Liver (tissue), 3 donors: ENCODE results near the gene METTL21A.

ENCODE experiments used
- CTCF ChIP-seq: fragments of 150-350 bp; IDR thresholded peaks from 2 replicates; pipeline ENCODE4 v1.5.1; 2017; ENCODE audit warnings: improper control_type of control experiment, low read depth, low read length; ENCODE audit not compliant: missing input control
- GABPA ChIP-seq, 2 donors: IDR thresholded peaks in 1 of 2; conservative IDR thresholded peaks in 1 of 2; 2 replicates each; pipeline ENCODE4 v1.6.1; 2016; ENCODE audit warnings: antibody characterized with exemption in 2 of 2, mild to moderate bottlenecking in 1 of 2, moderate library complexity in 1 of 2
- JUND ChIP-seq, 2 donors: IDR thresholded peaks; 2 replicates each; pipeline ENCODE4 v1.6.1; 2016; ENCODE audit warnings: antibody characterized with exemption in 2 of 2
- MAX ChIP-seq: IDR thresholded peaks from 2 replicates; pipeline ENCODE4 v1.6.1; 2016; ENCODE audit warnings: antibody characterized with exemption
- RAD21 ChIP-seq, 2 donors: IDR thresholded peaks; 2 replicates each; pipeline ENCODE4 v1.6.1; 2016; ENCODE audit warnings: antibody characterized with exemption in 2 of 2, mild to moderate bottlenecking in 2 of 2
- SP1 ChIP-seq: IDR thresholded peaks from 2 replicates; pipeline ENCODE4 v1.6.1; 2018; ENCODE audit warnings: antibody characterized with exemption, mild to moderate bottlenecking
- TAF1 ChIP-seq: conservative IDR thresholded peaks from 2 replicates; pipeline ENCODE4 v1.6.1; 2016; ENCODE audit warnings: antibody characterized with exemption, mild to moderate bottlenecking
- YY1 ChIP-seq: IDR thresholded peaks from 2 replicates; pipeline ENCODE4 v1.6.1; 2016; ENCODE audit warnings: antibody characterized with exemption, mild to moderate bottlenecking
- TF ChIP-seq, protein P1 (sequence below): IDR thresholded peaks from 2 replicates; pipeline ENCODE4 v1.6.1; 2016; ENCODE audit warnings: antibody characterized with exemption, mild to moderate bottlenecking
- TF ChIP-seq, protein P2 (sequence below): IDR thresholded peaks from 2 replicates; pipeline ENCODE4 v1.6.1; 2016; ENCODE audit warnings: antibody characterized with exemption
- donor health status: healthy.
- donor health status: healthy.

GRCh38 chr2:207619764-207620203 is 5.4 kb downstream of the METTL21A start:
- TF ChIP-seq CTCF (no peak), YY1 (no peak), GABPA (IDR thresholded peaks at IDR 0.05 in 1 of 2, conservative IDR thresholded peaks at IDR 0.05 in 1 of 2) (no peak), SP1 (no peak), JUND (IDR thresholded peaks at IDR 0.05) (no peak), MAX (no peak), RAD21 (IDR thresholded peaks at IDR 0.05) (no peak), TAF1 (no peak)
- TF ChIP-seq, protein P1, sequence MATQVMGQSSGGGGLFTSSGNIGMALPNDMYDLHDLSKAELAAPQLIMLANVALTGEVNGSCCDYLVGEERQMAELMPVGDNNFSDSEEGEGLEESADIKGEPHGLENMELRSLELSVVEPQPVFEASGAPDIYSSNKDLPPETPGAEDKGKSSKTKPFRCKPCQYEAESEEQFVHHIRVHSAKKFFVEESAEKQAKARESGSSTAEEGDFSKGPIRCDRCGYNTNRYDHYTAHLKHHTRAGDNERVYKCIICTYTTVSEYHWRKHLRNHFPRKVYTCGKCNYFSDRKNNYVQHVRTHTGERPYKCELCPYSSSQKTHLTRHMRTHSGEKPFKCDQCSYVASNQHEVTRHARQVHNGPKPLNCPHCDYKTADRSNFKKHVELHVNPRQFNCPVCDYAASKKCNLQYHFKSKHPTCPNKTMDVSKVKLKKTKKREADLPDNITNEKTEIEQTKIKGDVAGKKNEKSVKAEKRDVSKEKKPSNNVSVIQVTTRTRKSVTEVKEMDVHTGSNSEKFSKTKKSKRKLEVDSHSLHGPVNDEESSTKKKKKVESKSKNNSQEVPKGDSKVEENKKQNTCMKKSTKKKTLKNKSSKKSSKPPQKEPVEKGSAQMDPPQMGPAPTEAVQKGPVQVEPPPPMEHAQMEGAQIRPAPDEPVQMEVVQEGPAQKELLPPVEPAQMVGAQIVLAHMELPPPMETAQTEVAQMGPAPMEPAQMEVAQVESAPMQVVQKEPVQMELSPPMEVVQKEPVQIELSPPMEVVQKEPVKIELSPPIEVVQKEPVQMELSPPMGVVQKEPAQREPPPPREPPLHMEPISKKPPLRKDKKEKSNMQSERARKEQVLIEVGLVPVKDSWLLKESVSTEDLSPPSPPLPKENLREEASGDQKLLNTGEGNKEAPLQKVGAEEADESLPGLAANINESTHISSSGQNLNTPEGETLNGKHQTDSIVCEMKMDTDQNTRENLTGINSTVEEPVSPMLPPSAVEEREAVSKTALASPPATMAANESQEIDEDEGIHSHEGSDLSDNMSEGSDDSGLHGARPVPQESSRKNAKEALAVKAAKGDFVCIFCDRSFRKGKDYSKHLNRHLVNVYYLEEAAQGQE: no peak
- TF ChIP-seq, protein P2, sequence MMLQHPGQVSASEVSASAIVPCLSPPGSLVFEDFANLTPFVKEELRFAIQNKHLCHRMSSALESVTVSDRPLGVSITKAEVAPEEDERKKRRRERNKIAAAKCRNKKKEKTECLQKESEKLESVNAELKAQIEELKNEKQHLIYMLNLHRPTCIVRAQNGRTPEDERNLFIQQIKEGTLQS: no peak
